GM12878 (cell line): ENCODE results near the gene NTMT2. TPM values are rescaled to one million over a fixed set of nuclear protein-coding genes. Genes with fewer than 3 reads are reported as not detected.

Source experiments
- ATAC-seq: fragments of 200-7000 bp; cut with Tn5 transposase; 3 replicates; pipeline ENCODE4 v1.9.1; 2020; ENCODE audit warnings: mild to moderate bottlenecking, moderate library complexity
- BruUV-seq: library from RNA; stranded (reverse); fragments of 400-500 nt; replicated peaks from 2 replicates; lab custom pipeline; 2021; lab: Mats Ljungman, UMichigan
- CTCF ChIA-PET: fragments of 300-600 bp; sonication (Branson Sonifier 250); formaldehyde crosslinking; extraction: SDS; loops from one replicate; lab custom pipeline; 2021; ENCODE audit warnings: inconsistent platforms; lab: Yijun Ruan, JAX
- POLR2A ChIA-PET: fragments of 350-600 bp; formaldehyde crosslinking; extraction: SDS; loops from one replicate; lab custom pipeline; 2021; ENCODE audit warnings: inconsistent platforms; lab: Charles Lee
- RAD21 ChIA-PET: fragments of 300-600 bp; sonication (Branson Sonifier 250); formaldehyde crosslinking; loops from one replicate; lab custom pipeline; 2023; ENCODE audit warnings: antibody characterized with exemption; ENCODE audit not compliant: unreplicated experiment; lab: Charles Lee
- SMC1A ChIA-PET: fragments of 300-600 bp; sonication (Branson Sonifier 250); formaldehyde crosslinking; loops from one replicate; lab custom pipeline; 2023; ENCODE audit not compliant: unreplicated experiment, uncharacterized antibody; lab: Charles Lee
- DNase-seq: peaks from one replicate; pipeline ENCODE4 v3.0.0-alpha.2; 2011; ENCODE audit warnings: low read depth, low spot score
- FAIRE-seq: peaks from 3 replicates; lab custom pipeline; 2011; peaks lifted over from hg19 to GRCh38; lab: Jason Lieb, UNC
- H2AFZ ChIP-seq: 2 replicates; pipeline ENCODE4 v1.6.0; 2011; ENCODE audit warnings: low read depth, low read length, control low read depth; ENCODE audit not compliant: control insufficient read depth
- H3K27ac ChIP-seq: 2 replicates; pipeline ENCODE4 v1.5.1; 2011; ENCODE audit warnings: control low read depth; ENCODE audit not compliant: control insufficient read depth, insufficient read depth
- H3K27me3 ChIP-seq, 2 experiments: replicated peaks in 1 of 2; 2 replicates each; pipeline versions ENCODE4 v1.6.0 to v1.6.1; 2011; ENCODE audit warnings: low read length in 1 of 2; ENCODE audit not compliant: control insufficient read depth in 2 of 2, insufficient read depth in 2 of 2
- H3K36me3 ChIP-seq, 2 experiments: 2 replicates each; pipeline ENCODE4 v1.5.1; 2011; ENCODE audit warnings: low read length in 1 of 2; ENCODE audit not compliant: control insufficient read depth in 2 of 2, insufficient read depth in 2 of 2
- H3K4me1 ChIP-seq: 2 replicates; pipeline ENCODE4 v1.6.1; 2011; ENCODE audit warnings: mild to moderate bottlenecking, low read length, moderate library complexity, mixed read lengths; ENCODE audit not compliant: control insufficient read depth, insufficient read depth
- H3K4me2 ChIP-seq: 2 replicates; pipeline ENCODE4 v1.6.0; 2011; ENCODE audit warnings: control low read depth; ENCODE audit not compliant: control insufficient read depth, insufficient read depth
- H3K4me3 ChIP-seq: fragments of 200-600 bp; sonication (generic); 2 replicates; pipeline ENCODE4 v1.5.1; 2016
- H3K79me2 ChIP-seq: 2 replicates; pipeline ENCODE4 v1.6.0; 2011; ENCODE audit warnings: low read length; ENCODE audit not compliant: control insufficient read depth, insufficient read depth
- H3K9ac ChIP-seq: 2 replicates; pipeline ENCODE4 v1.8.0; 2011; ENCODE audit warnings: low read length, control low read depth, mixed read lengths; ENCODE audit not compliant: control insufficient read depth, insufficient read depth
- H3K9me3 ChIP-seq: replicated peaks from 3 replicates; pipeline ENCODE4 v1.5.1; 2011; ENCODE audit warnings: mild to moderate bottlenecking, low read length; ENCODE audit not compliant: control insufficient read depth, insufficient read depth
- H4K20me1 ChIP-seq: 2 replicates; pipeline ENCODE4 v1.6.0; 2011; ENCODE audit not compliant: control insufficient read depth, insufficient read depth
- BRCA1 ChIP-seq: IDR thresholded peaks from 2 replicates; pipeline ENCODE4 v1.6.1; 2011; ENCODE audit warnings: low read depth, low read length, improper control_type of control experiment
- CREB1 ChIP-seq: IDR thresholded peaks from 2 replicates; pipeline ENCODE4 v1.6.1; 2012; ENCODE audit warnings: low read depth, mild to moderate bottlenecking, inconsistent platforms
- HDAC6 ChIP-seq: fragments of 200-600 bp; sonication (generic); IDR thresholded peaks from one replicate; pipeline ENCODE4 v1.8.0; 2017; ENCODE audit warnings: antibody characterized with exemption; ENCODE audit not compliant: unreplicated experiment
- MEF2A ChIP-seq: IDR thresholded peaks from 2 replicates; pipeline ENCODE4 v1.6.1; 2011; ENCODE audit warnings: low read depth, mild to moderate bottlenecking, low read length, moderate library complexity; ENCODE audit not compliant: insufficient read depth
- MTA3 ChIP-seq: IDR thresholded peaks from 2 replicates; pipeline ENCODE4 v1.6.1; 2012; ENCODE audit warnings: low read length, inconsistent platforms, borderline replicate concordance
- MXI1 ChIP-seq: fragments of 150-350 bp; IDR thresholded peaks from 2 replicates; pipeline ENCODE4 v1.6.1; 2011; ENCODE audit warnings: low read depth, mild to moderate bottlenecking, inconsistent platforms, low read length, improper control_type of control experiment
- MYC ChIP-seq: IDR thresholded peaks from 2 replicates; pipeline ENCODE4 v1.6.1; 2011; ENCODE audit warnings: mild to moderate bottlenecking, low read length, moderate library complexity, inconsistent platforms; ENCODE audit not compliant: insufficient read depth, insufficient replicate concordance, insufficient read length, severe bottlenecking
- POU2F2 ChIP-seq: IDR thresholded peaks from 3 replicates; pipeline ENCODE4 v1.6.1; 2011; ENCODE audit warnings: low read depth, mild to moderate bottlenecking, low read length, borderline replicate concordance
- RAD21 ChIP-seq: IDR thresholded peaks from 2 replicates; pipeline ENCODE4 v1.6.1; 2011; ENCODE audit warnings: mild to moderate bottlenecking, low read depth, low read length, moderate library complexity; ENCODE audit not compliant: insufficient read depth
- STAT1 ChIP-seq: fragments of 450-650 bp; conservative IDR thresholded peaks from 2 replicates; pipeline ENCODE4 v1.6.1; 2014; ENCODE audit warnings: antibody characterized with exemption, mild to moderate bottlenecking
- TBL1XR1 ChIP-seq: IDR thresholded peaks from 2 replicates; pipeline ENCODE4 v1.6.1; 2012; ENCODE audit warnings: low read depth, low read length, improper control_type of control experiment
- ZSCAN29 ChIP-seq: fragments of 450-650 bp; IDR thresholded peaks from 2 replicates; pipeline ENCODE4 v1.6.1; 2017; ENCODE audit warnings: mild to moderate bottlenecking, moderate library complexity
- WGBS: methylation state at CpG from one replicate; pipeline ENCODE4 v1.1.6; 2016; ENCODE audit warnings: low lambda C conversion rate; ENCODE audit not compliant: insufficient replicate concordance, insufficient coverage; ENCODE audit errors: missing lambda C conversion rate; 5-methylcytosine and 5-hydroxymethylcytosine counted together
- in situ Hi-C: fragments of 300-500 bp; cut with MboI; formaldehyde crosslinking; loops from 9 replicates; pipeline ENCODE4 v1.14.3; 2018; ENCODE audit warnings: mixed read lengths
- intact Hi-C: fragments of 100-400 bp; cut with micrococcal nuclease; formaldehyde crosslinking; loops from one replicate; pipeline ENCODE4 v1.14.2; 2022; ENCODE audit not compliant: unreplicated experiment
- polyA plus RNA-seq, 11 experiments: library from polyadenylated mRNA; depleted of rRNA in 4 of 11; unstranded in 6 of 11; stranded (reverse) in 5 of 11; fragments of >200 nt; fragmentation: Nextera tagmentation in 4 of 11; fragmentation: Illumina TruSeq in 1 of 11; extraction: Ambion mirVana in 4 of 11; extraction: Trizol in 1 of 11; gene quantifications; 1 replicate in 1 of 11; 2 replicates in 10 of 11; pipeline versions ENCODE4 v1.2.1 to v1.2.3, GENCODE V29; 2011 to 2016; ENCODE audit warnings: inconsistent platforms in 2 of 11, missing spikeins in 2 of 11, low read depth in 1 of 11
- total RNA-seq, 4 experiments: library from RNA; depleted of rRNA in 3 of 4; stranded (reverse); fragments of >200 nt in 3 of 4; fragmentation: Illumina TruSeq in 1 of 4; extraction: Trizol in 1 of 4; gene quantifications; 2 replicates each; pipeline versions ENCODE4 v1.2.1 to v1.2.3, GENCODE V29; 2013 to 2021
- TF ChIP-seq, protein P1 (sequence below): fragments of 150-350 bp; IDR thresholded peaks from 2 replicates; pipeline ENCODE4 v1.6.1; 2014; ENCODE audit warnings: mild to moderate bottlenecking, low read depth, low read length
- TF ChIP-seq, protein P2 (sequence below): fragments of 150-350 bp; IDR thresholded peaks from 2 replicates; pipeline ENCODE4 v1.6.1; 2016; ENCODE audit warnings: low read depth, low read length
- TF ChIP-seq, protein P3 (sequence below): fragments of 450-650 bp; IDR thresholded peaks from 2 replicates; pipeline ENCODE4 v1.6.1; 2017; ENCODE audit warnings: borderline replicate concordance

The NTMT2 gene
- total and polyA plus RNA-seq, 10 of the 15 experiments (the other 5 are each of a cell fraction or from before 2014, with no cell fraction given), result not detected

DNA sequence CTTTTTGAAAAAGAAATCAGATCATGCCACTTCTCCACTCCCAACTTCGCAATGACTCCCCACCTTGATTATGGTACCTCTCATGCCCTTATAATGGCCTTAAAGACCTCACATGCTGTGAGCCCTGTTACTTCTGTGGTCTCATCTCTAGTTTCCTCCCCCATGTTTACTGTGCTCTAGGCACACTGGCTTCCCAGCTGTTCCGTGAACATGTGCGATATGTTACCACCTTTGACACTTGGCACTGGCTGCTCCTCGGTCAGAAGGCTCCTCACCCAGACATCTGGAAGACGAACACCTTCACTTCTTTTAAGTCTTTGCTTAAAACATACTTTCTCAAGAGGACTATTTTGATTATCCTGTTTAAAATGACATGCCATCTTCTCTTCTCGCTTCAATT lies 14.3 kb upstream of the NTMT2 start:
- WGBS, result 62% methylated on average over 6 of the region's 6 CpGs
- CTCF ChIA-PET, result interaction anchor here (1.0 kb wide), 1 partner anchor 56 kb away, joined by 3 read pairs; no protein-coding TSS in a partner anchor
- SMC1A ChIA-PET, result no interaction called here
- H3K9ac ChIP-seq, result no peak overlapping the region
- POLR2A ChIA-PET, result no interaction called here
- H4K20me1 ChIP-seq, result no peaks in the 10 kb centered on the region
- intact Hi-C loops, result no loop called here
- H3K9me3 ChIP-seq, result no peaks in the 10 kb centered on the region
- H2AFZ ChIP-seq, result no peak overlapping the region
- RAD21 ChIA-PET, result no interaction called here
- H3K27ac ChIP-seq, result no peak overlapping the region
- FAIRE-seq (no peak), ATAC-seq (no peak), DNase-seq (no peak)
- TF ChIP-seq MTA3 (no peak), TBL1XR1 (no peak), RAD21 (no peak), HDAC6 (no peak), STAT1 (no peak), MYC (no peak), ZSCAN29 (no peak), BRCA1 (no peak), CREB1 (no peak), MXI1 (no peak), POU2F2 (no peak), MEF2A (no peak)
- TF ChIP-seq, protein P1, sequence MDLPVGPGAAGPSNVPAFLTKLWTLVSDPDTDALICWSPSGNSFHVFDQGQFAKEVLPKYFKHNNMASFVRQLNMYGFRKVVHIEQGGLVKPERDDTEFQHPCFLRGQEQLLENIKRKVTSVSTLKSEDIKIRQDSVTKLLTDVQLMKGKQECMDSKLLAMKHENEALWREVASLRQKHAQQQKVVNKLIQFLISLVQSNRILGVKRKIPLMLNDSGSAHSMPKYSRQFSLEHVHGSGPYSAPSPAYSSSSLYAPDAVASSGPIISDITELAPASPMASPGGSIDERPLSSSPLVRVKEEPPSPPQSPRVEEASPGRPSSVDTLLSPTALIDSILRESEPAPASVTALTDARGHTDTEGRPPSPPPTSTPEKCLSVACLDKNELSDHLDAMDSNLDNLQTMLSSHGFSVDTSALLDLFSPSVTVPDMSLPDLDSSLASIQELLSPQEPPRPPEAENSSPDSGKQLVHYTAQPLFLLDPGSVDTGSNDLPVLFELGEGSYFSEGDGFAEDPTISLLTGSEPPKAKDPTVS, result no peak
- TF ChIP-seq, protein P2, sequence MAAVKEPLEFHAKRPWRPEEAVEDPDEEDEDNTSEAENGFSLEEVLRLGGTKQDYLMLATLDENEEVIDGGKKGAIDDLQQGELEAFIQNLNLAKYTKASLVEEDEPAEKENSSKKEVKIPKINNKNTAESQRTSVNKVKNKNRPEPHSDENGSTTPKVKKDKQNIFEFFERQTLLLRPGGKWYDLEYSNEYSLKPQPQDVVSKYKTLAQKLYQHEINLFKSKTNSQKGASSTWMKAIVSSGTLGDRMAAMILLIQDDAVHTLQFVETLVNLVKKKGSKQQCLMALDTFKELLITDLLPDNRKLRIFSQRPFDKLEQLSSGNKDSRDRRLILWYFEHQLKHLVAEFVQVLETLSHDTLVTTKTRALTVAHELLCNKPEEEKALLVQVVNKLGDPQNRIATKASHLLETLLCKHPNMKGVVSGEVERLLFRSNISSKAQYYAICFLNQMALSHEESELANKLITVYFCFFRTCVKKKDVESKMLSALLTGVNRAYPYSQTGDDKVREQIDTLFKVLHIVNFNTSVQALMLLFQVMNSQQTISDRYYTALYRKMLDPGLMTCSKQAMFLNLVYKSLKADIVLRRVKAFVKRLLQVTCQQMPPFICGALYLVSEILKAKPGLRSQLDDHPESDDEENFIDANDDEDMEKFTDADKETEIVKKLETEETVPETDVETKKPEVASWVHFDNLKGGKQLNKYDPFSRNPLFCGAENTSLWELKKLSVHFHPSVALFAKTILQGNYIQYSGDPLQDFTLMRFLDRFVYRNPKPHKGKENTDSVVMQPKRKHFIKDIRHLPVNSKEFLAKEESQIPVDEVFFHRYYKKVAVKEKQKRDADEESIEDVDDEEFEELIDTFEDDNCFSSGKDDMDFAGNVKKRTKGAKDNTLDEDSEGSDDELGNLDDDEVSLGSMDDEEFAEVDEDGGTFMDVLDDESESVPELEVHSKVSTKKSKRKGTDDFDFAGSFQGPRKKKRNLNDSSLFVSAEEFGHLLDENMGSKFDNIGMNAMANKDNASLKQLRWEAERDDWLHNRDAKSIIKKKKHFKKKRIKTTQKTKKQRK, result no peak
- TF ChIP-seq, protein P3, sequence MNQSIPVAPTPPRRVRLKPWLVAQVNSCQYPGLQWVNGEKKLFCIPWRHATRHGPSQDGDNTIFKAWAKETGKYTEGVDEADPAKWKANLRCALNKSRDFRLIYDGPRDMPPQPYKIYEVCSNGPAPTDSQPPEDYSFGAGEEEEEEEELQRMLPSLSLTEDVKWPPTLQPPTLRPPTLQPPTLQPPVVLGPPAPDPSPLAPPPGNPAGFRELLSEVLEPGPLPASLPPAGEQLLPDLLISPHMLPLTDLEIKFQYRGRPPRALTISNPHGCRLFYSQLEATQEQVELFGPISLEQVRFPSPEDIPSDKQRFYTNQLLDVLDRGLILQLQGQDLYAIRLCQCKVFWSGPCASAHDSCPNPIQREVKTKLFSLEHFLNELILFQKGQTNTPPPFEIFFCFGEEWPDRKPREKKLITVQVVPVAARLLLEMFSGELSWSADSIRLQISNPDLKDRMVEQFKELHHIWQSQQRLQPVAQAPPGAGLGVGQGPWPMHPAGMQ, result no peak
- H3K4me2 ChIP-seq, result no peak overlapping the region
- no peak overlapping the region for H3K4me3 ChIP-seq
- no TSS peak for BruUV-seq
- no peaks in the 10 kb centered on the region for H3K79me2 ChIP-seq
- no peaks in the 10 kb centered on the region for H3K27me3 ChIP-seq
- H3K4me1 ChIP-seq, result peaks cover 3% of the 10 kb centered on the region; the same call in 1 of the 2 replicates
- in situ Hi-C loops, result no loop called here
- no peaks in the 10 kb centered on the region for H3K36me3 ChIP-seq
